Measurements from ENCODE around the gene FXYD6. TPM values are rescaled to one million over a fixed set of nuclear protein-coding genes. Genes with fewer than 3 reads are reported as not detected.

The FXYD6 gene
- polyA plus RNA-seq, 1 of the 3 experiments (the other 2 are of a cell fraction), result 1.4 TPM

GRCh38 chr11:117872420-117872961, 4.0 kb downstream of the FXYD6 start:
- H3K9me3 ChIP-seq, result no peaks in the 10 kb centered on the region
- H2AFZ ChIP-seq (ENCODE audit: low read depth), result no peak overlapping the region
- CTCF ChIA-PET, result interaction anchor here (1.0 to 4.2 kb wide), 4 partner anchors 28 to 446 kb away, joined by 3 to 27 read pairs (median 4); no protein-coding TSS in a partner anchor
- no peaks in the 10 kb centered on the region for H3K9me2 ChIP-seq
- H3K4me3 ChIP-seq (ENCODE audit: low read depth in 2 of 2, low read length in 1 of 2), result no peak overlapping the region
- no peak overlapping the region for H3K9ac ChIP-seq
- H3K36me3 ChIP-seq (replicated peaks in 1 of 2; ENCODE audit: control insufficient read depth in 1 of 2, insufficient read depth in 2 of 2, low read length in 1 of 2), result no peaks in the 10 kb centered on the region
- WGBS (ENCODE audit: low lambda C conversion rate), result 57% methylated on average over 11 of the region's 12 CpGs
- TF ChIP-seq TEAD4 (IDR thresholded peaks at IDR 0.05; ENCODE audit: borderline replicate concordance, insufficient read depth) (no peak), MEF2A (IDR thresholded peaks at IDR 0.05; ENCODE audit: borderline replicate concordance, low read depth) (no peak), POLR2AphosphoS5 (IDR thresholded peaks at IDR 0.05; ENCODE audit: low read depth, low read length) (no peak), TCF12 (IDR thresholded peaks at IDR 0.05) (no peak), RAD21 (IDR thresholded peaks at IDR 0.05; ENCODE audit: low read length) (no peak), SMC3 (IDR thresholded peaks at IDR 0.05; ENCODE audit: low read depth, low read length) (no peak), FOXM1 (IDR thresholded peaks at IDR 0.05; ENCODE audit: low read depth) (no peak), GABPA (IDR thresholded peaks at IDR 0.05; ENCODE audit: low read depth) (no peak), ELF1 (IDR thresholded peaks at IDR 0.05) (no peak), YY1 (IDR thresholded peaks at IDR 0.05; ENCODE audit: low read depth) (no peak), MXI1 (IDR thresholded peaks at IDR 0.05; ENCODE audit: low read depth, low read length) (no peak), FOSL2 (IDR thresholded peaks at IDR 0.05; ENCODE audit: borderline replicate concordance, low read depth) (no peak), RXRA (IDR thresholded peaks at IDR 0.05; ENCODE audit: borderline replicate concordance, low read depth) (no peak), RFX5 (IDR thresholded peaks at IDR 0.05; ENCODE audit: low read length) (no peak), REST (IDR thresholded peaks at IDR 0.05; ENCODE audit: low read depth, low read length) (no peak), JUND (IDR thresholded peaks at IDR 0.05) (no peak), NFIC (IDR thresholded peaks at IDR 0.05; ENCODE audit: borderline replicate concordance) (no peak), USF1 (IDR thresholded peaks at IDR 0.05; ENCODE audit: borderline replicate concordance, low read depth) (no peak)
- TF ChIP-seq, protein P1, sequence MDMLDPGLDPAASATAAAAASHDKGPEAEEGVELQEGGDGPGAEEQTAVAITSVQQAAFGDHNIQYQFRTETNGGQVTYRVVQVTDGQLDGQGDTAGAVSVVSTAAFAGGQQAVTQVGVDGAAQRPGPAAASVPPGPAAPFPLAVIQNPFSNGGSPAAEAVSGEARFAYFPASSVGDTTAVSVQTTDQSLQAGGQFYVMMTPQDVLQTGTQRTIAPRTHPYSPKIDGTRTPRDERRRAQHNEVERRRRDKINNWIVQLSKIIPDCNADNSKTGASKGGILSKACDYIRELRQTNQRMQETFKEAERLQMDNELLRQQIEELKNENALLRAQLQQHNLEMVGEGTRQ (IDR thresholded peaks at IDR 0.05; ENCODE audit: borderline replicate concordance, low read depth, low read length), result no peak
- TF ChIP-seq, protein P2, sequence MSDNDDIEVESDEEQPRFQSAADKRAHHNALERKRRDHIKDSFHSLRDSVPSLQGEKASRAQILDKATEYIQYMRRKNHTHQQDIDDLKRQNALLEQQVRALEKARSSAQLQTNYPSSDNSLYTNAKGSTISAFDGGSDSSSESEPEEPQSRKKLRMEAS (IDR thresholded peaks at IDR 0.05; ENCODE audit: low read depth), result no peak
- no peaks in the 10 kb centered on the region for H3F3A ChIP-seq (replicated peaks; ENCODE audit: insufficient read depth)
- H4K20me1 ChIP-seq (ENCODE audit: insufficient read depth), result no peaks in the 10 kb centered on the region
- H3K27ac ChIP-seq (ENCODE audit: low read depth in 2 of 2, low read length in 1 of 2), result no peak overlapping the region; a peak in 1 of 4 replicates
- peaks cover 0 to 52% of the 10 kb centered on the region in 2 experiments; a peak in 1 of 4 replicates for H3K4me1 ChIP-seq (ENCODE audit: control insufficient read depth in 1 of 2, insufficient read depth in 2 of 2, low read depth in 1 of 2, low read length in 1 of 2)
- H3K79me2 ChIP-seq (ENCODE audit: insufficient read depth), result no peaks in the 10 kb centered on the region
- POLR2A ChIA-PET, result no interaction called here
- H3K4me2 ChIP-seq, result no peak overlapping the region
- DNase-seq, result no peak
- peaks cover 28% of the 10 kb centered on the region for H3K27me3 ChIP-seq (ENCODE audit: insufficient read depth)
